DMS53 treated with DMSO at 0.1 percent for 48 hours (cell line): Measurements from ENCODE around the gene SMARCA2.

Experiments used
- DNase-seq: peaks from one replicate; lab custom pipeline; 2025; ENCODE audit not compliant: unreplicated experiment; lab: John Stamatoyannopoulos, UW

The SMARCA2 gene

DNA sequence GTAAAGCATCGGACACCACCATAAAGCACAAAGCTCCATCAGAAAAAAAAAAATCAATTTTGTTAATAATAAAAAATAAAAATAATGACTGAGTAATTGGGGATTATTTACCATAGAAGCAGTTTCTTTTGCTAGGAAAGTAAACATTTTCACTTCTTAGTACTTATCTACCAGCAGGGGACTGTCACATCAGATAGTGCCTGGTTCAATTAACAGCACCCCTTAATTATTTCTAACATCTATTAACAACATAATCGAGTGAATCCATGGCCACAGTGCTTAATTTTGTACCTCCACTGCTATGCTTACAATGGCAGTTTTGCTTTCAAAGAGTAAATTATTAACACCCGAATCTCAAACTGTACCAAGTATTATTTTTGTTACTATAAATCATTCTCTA is 221.7 kb downstream of the SMARCA2 start:
- DNase-seq: no peak

DNA sequence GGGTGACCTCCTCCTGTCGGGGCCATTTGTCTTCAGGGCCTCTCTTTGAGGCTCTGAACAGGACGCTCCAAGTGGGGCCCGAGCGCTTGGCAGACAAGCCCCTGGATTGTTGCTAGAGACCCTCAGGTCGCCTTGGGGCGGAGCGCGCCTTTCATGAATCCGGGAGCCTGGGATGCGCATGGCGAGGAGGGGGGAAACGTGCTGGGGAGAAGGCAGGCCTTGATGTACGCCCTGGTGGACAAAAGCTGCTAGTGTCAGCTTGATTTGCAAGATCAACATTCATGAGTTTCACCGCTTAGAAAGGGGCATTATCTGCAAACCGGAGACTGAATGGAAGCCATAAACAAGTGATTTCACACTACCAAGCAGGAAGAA is 226.3 kb downstream of the SMARCA2 start:
- DNase-seq: no peak

DNA sequence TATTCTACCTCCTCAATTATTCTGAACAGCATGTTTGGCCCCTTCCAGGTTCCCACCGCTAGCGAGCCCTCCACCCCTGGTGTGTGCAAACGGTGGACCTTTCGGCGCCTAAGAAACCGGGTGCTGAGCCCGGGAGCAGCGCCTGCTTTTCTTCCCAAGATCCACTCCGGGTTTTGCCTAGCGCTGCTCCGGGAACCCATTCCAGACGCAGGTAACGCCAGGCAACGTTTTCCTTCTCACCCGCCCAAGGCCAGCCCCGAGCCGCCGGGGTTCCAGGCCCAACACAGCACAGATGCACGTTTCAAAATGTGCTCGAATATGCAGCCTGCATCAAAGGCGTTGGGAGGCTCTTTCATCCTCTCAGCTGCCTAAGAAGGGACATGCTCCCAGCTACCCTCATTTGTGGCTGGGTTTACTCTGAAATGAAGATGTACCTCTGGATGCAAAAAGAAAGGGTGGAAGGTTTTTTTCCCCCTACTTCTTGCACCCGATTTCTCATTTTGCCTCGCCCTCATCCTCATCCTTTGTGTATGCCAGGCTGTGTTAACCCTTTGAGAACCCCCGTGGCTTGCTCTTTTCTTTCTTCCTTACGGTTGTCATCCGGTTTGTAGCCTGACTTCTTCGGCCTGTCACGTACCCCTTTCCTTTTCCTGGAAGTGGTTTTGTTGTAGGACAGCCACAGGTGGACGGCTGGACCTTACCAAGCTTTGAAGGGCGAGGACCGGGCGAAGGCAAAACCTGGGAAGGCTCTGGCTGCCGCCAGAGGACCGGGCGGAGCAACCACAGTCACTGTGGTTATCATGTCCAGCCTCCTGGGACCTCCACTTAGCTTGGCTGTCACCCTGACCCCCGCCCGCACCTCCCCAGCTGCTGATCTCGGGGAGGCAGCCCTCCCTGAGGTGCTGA is 226.9 kb downstream of the SMARCA2 start:
- peak; percentile 13 for DNase-seq

DNA sequence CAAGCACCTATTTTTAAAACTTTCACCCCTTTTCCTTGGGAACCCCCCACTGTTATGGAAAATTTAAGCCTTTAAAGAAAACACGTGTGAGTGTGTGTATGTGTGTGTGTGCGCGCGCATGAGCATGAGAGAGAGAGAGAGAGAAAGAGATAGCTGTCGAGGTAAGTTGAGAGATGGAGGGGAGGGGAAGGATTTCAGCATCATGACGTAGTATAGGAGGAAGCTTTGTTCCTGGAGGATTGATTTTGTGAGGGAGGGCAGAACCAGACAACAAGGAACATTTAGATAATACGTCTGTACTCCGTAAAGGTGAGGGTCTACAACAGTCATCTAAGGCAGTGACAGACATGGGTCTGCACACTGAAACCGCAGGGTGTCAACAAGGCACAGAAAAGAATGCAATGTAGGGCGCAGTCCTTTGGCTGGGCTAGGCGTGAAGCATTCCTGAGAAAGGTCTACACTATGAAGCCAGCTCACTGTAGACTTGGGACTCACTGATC is 227.7 kb downstream of the SMARCA2 start:
- DNase-seq: no peak
